NCI-H2227 (cell line): Measurements from ENCODE around the gene FAM110D.

Experiments used
- DNase-seq: peaks from one replicate; lab custom pipeline; 2025; ENCODE audit not compliant: unreplicated experiment; lab: John Stamatoyannopoulos, UW

The FAM110D gene

DNA sequence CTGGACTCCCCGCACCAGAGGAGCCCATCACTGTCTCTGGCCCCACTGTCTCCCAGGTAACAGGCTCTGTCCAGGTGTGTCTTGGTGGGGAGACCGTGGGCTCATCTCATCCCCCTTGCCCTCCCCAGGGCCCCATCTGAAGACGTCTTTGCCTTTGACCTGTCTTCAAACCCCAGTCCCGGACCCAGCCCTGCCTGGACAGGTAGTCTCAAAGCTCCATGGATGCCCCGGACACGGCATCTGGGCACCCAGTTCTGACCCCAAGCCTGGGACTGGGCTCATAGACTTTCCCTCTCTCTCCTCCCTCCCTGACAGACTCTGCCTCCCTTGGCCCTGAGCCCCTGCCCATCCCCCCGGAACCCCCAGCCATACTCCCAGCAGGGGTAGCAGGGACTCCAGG lies 25.2 kb downstream of the FAM110D start:
- no peak for DNase-seq

DNA sequence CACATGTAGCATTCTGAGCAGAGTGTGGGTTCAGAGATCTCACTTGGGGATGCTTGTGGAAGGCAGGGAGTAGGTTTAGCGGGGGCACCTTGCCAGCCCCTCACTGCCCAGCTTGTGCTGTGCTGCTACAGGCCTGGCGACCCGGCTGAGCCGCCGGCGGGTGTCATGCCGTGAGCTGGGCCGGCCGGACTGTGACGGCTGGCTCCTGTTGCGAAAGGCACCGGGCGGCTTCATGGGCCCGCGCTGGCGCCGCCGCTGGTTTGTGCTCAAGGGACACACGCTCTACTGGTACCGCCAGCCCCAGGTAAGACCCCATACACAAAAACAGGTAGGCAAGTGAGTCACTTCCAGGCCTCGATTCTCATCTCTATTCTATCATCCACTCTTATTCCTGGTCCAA lies 26.0 kb downstream of the FAM110D start:
- DNase-seq: no peak

DNA sequence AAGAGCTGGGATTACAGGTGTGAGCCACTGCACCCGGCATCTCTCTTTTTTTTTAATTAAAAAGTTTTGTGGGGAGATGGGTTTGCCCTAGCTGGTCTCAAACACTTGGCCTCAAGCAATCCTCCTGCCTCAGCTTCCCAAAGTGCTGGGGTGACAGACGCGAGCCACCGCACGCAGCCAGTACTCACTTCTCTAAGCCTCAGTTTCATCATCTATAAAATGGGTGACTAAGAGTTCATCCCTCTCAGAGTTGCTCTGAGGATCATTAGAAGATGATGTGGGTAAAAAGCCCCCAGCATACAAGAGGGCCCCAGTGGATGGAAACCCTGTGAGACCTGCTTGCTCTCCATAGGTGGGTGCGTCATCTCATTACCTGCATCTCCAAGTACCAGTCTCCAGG lies 29.0 kb downstream of the FAM110D start:
- no peak for DNase-seq

DNA sequence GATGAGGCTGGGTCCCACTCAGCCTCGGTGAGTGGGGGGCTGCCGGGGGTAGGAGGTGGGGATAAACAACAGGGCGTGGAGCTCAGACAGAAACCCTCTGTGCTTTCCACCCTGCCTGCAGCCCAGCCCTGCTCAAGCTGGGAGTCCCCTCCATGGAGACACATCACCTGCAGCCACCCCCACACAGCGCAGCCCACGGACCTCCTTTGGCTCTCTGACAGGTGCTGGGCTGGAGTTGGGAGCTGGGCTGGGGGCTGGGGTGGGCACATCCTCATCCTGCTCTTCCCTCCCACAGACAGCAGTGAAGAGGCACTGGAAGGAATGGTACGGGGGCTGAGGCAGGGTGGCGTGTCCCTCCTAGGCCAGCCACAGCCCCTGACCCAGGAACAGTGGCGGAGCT lies 29.6 kb downstream of the FAM110D start:
- no peak for DNase-seq

DNA sequence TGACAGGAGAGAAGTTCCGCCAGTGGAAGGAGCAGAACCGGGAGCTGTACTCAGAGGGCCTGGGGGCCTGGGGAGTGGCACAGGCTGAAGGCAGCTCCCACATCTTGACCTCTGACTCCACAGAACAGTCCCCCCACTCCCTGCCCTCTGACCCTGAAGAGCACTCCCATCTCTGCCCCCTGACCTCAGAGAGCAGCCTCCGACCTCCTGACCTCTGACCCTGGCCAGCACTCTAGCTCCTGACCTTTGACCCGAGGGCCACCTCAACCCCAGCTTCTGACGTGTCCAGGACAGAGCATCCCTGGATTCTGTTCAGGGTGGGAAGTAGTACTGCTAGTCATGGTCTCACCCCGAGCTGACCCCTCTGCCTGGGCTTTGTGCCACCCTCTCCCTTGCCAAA lies 30.5 kb downstream of the FAM110D start:
- DNase-seq: no peak

DNA sequence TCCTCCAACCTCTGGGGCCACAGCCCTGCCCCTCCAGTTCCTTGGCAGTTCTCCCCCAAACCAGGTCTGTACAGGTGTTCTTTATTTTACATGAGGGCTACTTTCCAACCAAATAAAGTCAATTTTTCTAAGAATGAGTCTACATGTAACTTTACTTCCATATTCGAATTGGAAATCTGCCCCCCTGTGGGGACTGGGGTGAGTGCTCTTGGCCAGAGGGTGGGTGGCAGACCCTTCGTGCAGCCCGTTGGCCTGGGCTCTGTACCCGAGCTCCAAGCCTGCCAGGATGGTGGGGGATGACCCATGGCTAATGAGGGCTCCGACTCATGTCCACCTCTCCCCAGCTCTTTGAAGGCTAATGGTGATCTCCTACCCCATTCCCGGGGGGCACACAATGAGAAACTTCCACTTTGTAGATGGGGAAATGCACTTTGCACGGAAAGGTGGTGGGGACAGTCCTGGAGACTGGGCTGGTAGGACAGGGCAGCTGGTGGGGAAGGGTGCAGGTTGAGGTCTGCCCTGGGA lies 30.9 kb downstream of the FAM110D start:
- no peak for DNase-seq

DNA sequence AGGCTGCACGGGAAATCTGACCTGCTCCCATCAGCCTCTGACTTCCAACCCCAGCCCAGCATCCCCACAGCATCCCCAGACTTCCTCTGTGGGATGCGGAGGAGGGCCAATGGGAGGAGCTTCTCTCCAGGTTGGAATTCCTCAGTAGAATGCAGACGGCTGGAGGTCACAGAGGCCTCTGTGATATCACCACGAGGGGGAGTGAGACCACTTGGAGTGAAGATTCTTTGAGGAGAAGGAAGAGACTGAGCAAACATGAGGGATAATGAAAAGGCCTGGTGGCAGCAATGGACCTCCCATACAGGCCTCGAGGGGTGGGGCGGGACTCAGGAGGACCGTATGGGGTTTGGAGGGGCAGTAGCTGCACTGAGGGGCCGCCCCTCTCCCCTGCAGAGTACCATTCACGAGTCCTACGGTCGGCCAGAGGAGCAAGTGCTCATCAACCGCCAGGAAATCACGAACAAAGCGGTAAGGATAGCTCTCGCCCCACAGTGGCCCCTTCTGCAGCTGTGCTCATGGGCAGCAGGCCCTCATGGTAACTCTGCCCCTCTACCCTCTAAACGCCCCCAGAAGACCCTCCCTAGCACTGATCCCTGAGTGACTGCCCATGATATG lies 31.6 kb downstream of the FAM110D start, which contains the start of gene CATSPER4:
TSS of gene CATSPER4 (plus strand) at position 230 of the 615 bp plus-strand sequence. CDS start at position 256, 26 bp downstream.
- no peak for DNase-seq

DNA sequence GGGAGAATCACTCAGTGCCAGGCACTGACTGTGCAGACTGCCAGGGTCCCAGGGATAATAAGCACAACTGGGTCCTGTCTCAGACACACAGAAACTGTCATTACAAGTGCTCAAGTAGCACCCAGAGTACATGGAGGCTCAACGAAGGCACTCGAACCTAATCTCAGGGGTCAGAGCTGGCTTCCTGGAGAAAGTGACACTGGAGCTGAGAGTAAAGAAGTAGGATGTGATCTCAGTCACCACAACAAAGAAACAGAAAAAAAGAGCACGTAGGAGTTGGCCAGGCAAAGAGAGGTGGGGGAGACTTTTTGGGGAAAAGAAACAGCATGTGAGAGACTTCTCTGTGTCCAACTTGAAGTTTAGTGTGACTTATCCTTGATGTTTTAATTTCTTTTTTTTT lies 32.9 kb downstream of the FAM110D start:
- DNase-seq: no peak

DNA sequence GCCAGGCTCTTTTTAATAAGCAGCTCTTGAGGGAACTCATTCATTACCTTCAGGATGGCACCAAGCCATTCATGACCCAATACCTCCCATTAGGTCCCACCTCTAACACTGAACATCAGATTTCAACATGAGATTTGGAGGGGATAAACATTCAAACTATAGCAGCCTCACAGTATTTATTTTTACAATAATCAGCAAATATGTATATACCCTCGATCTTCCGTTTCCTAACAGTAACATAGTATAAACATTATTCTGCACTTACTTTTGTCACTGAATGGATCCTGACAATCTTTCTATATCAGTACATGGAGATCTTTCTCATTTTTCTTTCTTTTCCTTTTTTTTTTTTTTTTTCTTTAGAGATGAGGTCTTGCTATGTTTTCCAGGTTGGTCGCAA lies 36.9 kb downstream of the FAM110D start:
- no peak for DNase-seq

DNA sequence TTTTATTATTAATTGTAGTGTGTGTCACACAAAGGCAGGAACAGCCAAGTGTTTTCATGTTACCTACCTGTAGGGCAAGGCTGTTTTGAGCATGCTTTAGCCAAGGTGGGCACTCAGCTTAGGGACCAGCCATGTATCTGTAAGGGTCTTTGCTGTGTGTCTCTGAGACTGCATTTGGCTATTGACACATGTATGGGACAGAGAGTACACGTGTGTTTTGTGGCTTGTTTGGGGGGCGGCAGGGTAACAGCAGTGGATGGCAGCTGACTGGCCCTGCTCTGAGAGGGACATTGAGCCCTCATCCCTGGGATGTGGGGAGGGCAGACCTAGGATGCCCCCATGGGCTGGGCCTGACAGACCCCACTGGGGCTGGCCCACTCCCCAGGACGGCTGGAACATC lies 38.4 kb downstream of the FAM110D start:
- DNase-seq: no peak

DNA sequence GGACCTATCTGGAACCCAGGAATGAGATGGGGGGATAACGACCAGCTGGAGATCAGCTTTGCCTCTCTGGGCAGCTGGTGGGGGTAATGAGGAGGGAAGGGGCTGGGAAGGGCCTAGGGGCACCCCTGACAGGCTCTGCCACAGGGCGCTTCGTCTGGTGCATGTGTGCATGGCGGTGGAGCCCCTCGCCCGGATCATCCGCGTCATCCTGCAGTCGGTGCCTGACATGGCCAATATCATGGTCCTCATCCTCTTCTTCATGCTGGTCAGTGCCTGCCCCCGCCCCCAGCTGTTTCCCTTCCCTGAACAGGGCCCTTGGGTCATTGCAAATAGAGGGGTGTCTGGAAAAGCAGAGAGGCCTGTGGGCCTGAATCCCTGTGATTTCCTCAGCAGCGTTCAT lies 38.9 kb downstream of the FAM110D start:
- no peak for DNase-seq

DNA sequence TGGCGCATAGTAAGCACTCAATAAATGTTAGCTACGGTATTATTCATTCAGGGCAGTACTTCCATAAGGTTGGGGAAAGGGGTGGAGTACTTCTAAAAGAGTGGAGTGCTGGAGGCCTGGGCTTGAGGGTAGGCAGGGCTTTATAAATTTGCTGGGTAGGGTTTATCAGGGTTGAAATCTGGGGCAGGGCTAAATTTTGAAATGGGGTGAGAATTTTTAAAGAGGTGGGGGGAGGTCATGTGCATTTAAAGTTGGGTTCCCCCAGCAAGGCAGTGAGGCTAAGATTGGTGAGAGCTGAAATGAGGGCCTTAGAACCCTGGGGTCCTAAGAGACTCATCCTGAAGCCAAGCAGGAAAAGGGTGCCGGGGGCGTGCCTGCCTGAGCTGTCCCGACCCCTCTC lies 41.5 kb downstream of the FAM110D start:
- no peak for DNase-seq

DNA sequence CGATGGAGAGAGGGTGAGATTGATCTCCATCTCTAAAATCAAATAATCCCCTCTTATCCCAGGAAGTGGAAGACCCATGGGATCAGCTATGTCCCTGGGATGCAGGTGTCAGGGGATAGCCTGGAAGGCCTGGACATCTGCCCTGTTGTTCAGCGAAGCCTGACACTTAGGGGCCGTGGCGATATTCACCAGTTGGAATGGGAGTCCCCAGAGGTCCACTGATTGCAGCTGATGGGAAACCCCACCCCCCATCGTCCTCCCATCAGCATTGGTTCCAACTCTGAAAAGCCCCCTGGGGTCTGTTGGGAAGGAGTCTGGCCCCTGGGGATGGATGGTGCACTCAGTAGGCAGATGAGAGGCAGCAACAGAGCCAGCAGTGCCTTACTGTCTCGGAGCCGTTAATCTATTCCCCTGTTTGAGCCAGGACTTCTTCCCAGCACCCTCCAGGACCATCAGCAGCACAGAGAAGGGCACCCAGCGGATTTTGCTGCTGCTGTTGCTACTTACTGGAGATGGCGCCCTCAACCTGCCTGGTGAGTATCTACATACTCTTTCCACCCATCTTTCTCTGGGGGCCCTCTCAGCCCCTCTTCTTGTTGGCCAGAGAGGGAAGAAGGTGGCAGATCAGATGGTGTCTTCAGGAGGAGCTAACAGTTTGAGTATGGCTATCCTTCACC lies 44.9 kb downstream of the FAM110D start:
- no peak for DNase-seq

DNA sequence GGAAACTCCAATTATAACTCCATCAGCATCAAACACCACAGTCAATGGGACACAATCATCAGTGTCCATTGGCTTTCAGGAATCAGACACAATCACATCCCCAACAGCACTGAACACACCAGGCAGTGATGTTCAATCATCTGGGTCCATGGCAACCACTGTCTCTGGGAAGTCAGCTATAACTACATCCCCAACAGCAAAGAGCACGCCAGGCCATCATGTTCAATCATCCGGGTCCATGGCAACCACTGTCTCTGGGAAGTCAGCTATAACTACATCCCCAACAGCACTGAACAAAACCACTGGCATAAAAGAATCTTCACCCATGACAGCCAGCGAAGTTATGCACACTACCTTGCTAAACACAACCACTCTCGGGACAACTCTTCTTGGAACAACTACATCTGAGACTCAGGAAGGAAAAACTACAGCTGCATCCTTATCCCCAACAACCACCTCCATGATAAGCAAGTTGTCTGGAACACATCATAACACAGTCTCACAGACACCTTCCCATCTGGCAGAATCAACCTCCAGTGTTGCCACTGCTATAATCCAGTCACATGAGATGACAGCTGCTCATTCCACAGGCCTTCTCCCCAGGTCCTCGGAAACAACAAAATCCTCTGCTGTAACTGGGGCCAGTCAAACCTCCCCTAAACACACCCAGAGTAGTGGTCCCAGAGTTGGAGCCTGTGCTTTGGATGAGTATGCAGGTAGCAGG lies 51.4 kb downstream of the FAM110D start:
- DNase-seq: no peak

DNA sequence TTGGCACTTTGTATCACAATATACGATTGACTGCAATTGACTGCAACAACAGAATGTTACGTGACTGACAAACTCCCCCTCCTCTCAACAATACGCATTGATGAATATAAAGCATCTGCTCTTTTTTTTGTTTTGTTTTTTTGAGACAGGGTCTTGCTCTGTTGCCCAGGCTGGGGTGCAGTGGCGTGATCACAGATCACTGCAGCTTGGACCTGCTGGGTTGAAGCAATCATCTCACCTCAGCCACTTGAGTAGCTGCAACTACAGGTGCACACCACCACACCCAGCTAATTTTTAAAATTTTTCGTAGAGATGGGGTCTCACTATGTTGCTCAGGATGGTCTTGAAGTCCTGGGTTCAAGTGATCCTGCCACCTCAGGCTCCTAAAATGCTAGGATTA lies 53.8 kb downstream of the FAM110D start:
- DNase-seq: no peak

DNA sequence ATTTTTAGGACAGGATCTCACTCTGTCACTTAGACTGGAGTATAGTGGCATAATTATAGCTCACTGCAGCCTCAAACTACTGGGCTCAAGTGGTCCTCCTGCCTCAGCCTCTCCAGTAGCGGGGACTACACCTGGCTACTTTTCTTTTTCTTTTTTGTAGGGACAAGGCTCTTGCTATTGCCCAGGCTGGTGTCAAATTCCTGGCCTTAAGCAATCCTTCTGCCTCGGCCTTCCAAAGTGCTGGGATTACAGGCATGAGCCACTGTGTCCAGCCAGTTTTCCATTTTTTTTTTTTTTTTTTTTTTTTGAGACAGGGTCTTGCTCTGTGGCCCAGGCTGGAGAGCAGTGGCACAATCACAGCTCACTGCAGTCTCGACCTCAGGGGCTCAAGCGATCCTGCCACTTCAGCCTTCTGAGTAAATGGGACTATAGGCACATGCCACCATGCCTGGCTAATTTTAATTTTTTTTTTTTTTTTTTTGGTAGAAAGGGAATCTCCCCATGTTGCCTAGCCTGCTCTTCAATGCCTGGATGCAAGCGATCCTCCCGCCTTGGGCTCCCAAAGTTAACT lies 54.5 kb downstream of the FAM110D start:
- DNase-seq: no peak
